NCI-H1048 (cell line): ENCODE data around the gene SPATA1.
A peak's percentile ranks its signal among the peaks of the same experiment; 100 is the strongest.
"Not testable (repeated sequence)": the region's sequence is repeated elsewhere in the genome, so short reads cannot be mapped to it uniquely, and the experiment has no call there.

Experiments used
- DNase-seq: peaks from one replicate; lab custom pipeline; 2025; lab: John Stamatoyannopoulos, UW

SPATA1 gene

GRCh38 chr1:84506002-84506728, at the start of gene SPATA1, which contains the start of gene GNG5:
Gene SPATA1 (plus strand): TSS chr1:84506386. CDS start chr1:84516360, 9,974 bp downstream.
Gene GNG5 (minus strand): TSS chr1:84506581. CDS start chr1:84506091, 490 bp downstream.
- peak; percentile 94 for DNase-seq

- no peak for DNase-seq
Measured at GRCh38 chr1:84462118-84462517, 44.1 kb upstream of the SPATA1 start.

GRCh38 chr1:84467298-84467697, 38.9 kb upstream of the SPATA1 start:
- DNase-seq: no peak

- no peak for DNase-seq
Measured at GRCh38 chr1:84476225-84476624, 30.0 kb upstream of the SPATA1 start.

- peak; percentile 65 for DNase-seq
Measured at GRCh38 chr1:84478876-84479868, 27.0 kb upstream of the SPATA1 start, which contains the start of gene RPF1. Gene RPF1 (plus strand): TSS chr1:84479266. CDS start chr1:84479282, 16 bp downstream.

- no peak for DNase-seq
Measured at GRCh38 chr1:84479998-84480397, 26.2 kb upstream of the SPATA1 start.

- no peak for DNase-seq
Measured at GRCh38 chr1:84480650-84481049, 25.5 kb upstream of the SPATA1 start.

- DNase-seq: no peak
Measured at GRCh38 chr1:84481317-84481716, 24.9 kb upstream of the SPATA1 start.

- no peak for DNase-seq
Measured at GRCh38 chr1:84488107-84488506, 18.1 kb upstream of the SPATA1 start.

- no peak for DNase-seq
Measured at GRCh38 chr1:84489766-84490165, 16.4 kb upstream of the SPATA1 start.

GRCh38 chr1:84492726-84493125, 13.5 kb upstream of the SPATA1 start:
- DNase-seq: no peak

- DNase-seq: no peak
Measured at GRCh38 chr1:84493747-84494146, 12.4 kb upstream of the SPATA1 start.

GRCh38 chr1:84496498-84496897, 9.7 kb upstream of the SPATA1 start:
- no peak for DNase-seq

- DNase-seq: no peak
Measured at GRCh38 chr1:84497631-84498275, 8.4 kb upstream of the SPATA1 start.

GRCh38 chr1:84502927-84503326, 3.3 kb upstream of the SPATA1 start:
- no peak for DNase-seq

GRCh38 chr1:84504580-84505492, 1.4 kb upstream of the SPATA1 start:
- no peak for DNase-seq

- no peak for DNase-seq
Measured at GRCh38 chr1:84505493-84506001, 639 bp upstream of the SPATA1 start.

GRCh38 chr1:84506729-84507453, 705 bp downstream of the SPATA1 start:
- DNase-seq: no peak

- DNase-seq: not testable (repeated sequence)
Measured at GRCh38 chr1:84507887-84508286, 1.7 kb downstream of the SPATA1 start.

- no peak for DNase-seq
Measured at GRCh38 chr1:84508510-84508909, 2.3 kb downstream of the SPATA1 start.
